Mesendoderm (in vitro differentiated cells): ENCODE results near the gene BBS2.

Experiments used
- DNase-seq: peaks from one replicate; pipeline ENCODE4 v3.0.0; 2013
- H2AK5ac ChIP-seq: 2 replicates; pipeline ENCODE4 v1.6.1; 2013; ENCODE audit warnings: low read length, inconsistent platforms
- H2BK120ac ChIP-seq: 2 replicates; pipeline ENCODE4 v1.6.1; 2013; ENCODE audit warnings: low read depth, mild to moderate bottlenecking, low read length, moderate library complexity, mixed read lengths
- H2BK15ac ChIP-seq: replicated peaks from 2 replicates; pipeline ENCODE4 v1.6.1; 2013; ENCODE audit warnings: low read depth, mild to moderate bottlenecking, moderate library complexity
- H2BK5ac ChIP-seq: 2 replicates; pipeline ENCODE4 v1.6.1; 2013; ENCODE audit warnings: low read length, inconsistent platforms
- H3K18ac ChIP-seq: 2 replicates; pipeline ENCODE4 v1.6.1; 2013; ENCODE audit warnings: mild to moderate bottlenecking, low read length, mixed read lengths
- H3K23ac ChIP-seq: one replicate; pipeline ENCODE4 v1.6.1; 2013; ENCODE audit warnings: low read length
- H3K27ac ChIP-seq: 2 replicates; pipeline ENCODE4 v1.5.1; 2013; ENCODE audit warnings: low read depth, mild to moderate bottlenecking, inconsistent platforms, low read length, moderate library complexity
- H3K27me3 ChIP-seq: 2 replicates; pipeline ENCODE4 v1.6.1; 2013; ENCODE audit warnings: low read length, control low read depth, mild to moderate bottlenecking, inconsistent platforms; ENCODE audit not compliant: insufficient read depth, poor library complexity
- H3K36me3 ChIP-seq: 2 replicates; pipeline ENCODE4 v1.6.1; 2013; ENCODE audit warnings: low read length, inconsistent platforms; ENCODE audit not compliant: control insufficient read depth, insufficient read depth
- H3K4ac ChIP-seq: one replicate; pipeline ENCODE4 v1.6.1; 2013; ENCODE audit warnings: low read depth, mild to moderate bottlenecking, low read length, moderate library complexity
- H3K4me1 ChIP-seq: 2 replicates; pipeline ENCODE4 v1.6.1; 2013; ENCODE audit warnings: low read depth, low read length, inconsistent platforms; ENCODE audit not compliant: control insufficient read depth
- H3K4me2 ChIP-seq: 2 replicates; pipeline ENCODE4 v1.6.1; 2013; ENCODE audit warnings: low read length
- H3K4me3 ChIP-seq: 2 replicates; pipeline ENCODE4 v1.5.1; 2013; ENCODE audit warnings: mild to moderate bottlenecking, low read length
- H3K56ac ChIP-seq: one replicate; pipeline ENCODE4 v1.6.1; 2013; ENCODE audit warnings: low read length
- H3K79me1 ChIP-seq: 2 replicates; pipeline ENCODE4 v1.6.1; 2013; ENCODE audit warnings: low read length, inconsistent platforms
- H3K79me2 ChIP-seq: 2 replicates; pipeline ENCODE4 v1.6.1; 2013; ENCODE audit warnings: mild to moderate bottlenecking, low read length; ENCODE audit not compliant: control insufficient read depth, insufficient read depth
- H3K9ac ChIP-seq: 2 replicates; pipeline ENCODE4 v1.6.1; 2013; ENCODE audit warnings: low read length, inconsistent platforms
- H4K5ac ChIP-seq: one replicate; pipeline ENCODE4 v1.6.1; 2013; ENCODE audit warnings: low read length
- H4K8ac ChIP-seq: one replicate; pipeline ENCODE4 v1.6.1; 2013; ENCODE audit warnings: low read depth, mild to moderate bottlenecking, control low read depth, low read length, moderate library complexity
- WGBS: extraction: QIAGEN DNeasy Blood & Tissue Kit; methylation state at CpG from one replicate; pipeline ENCODE4 v1.1.7; 2013; ENCODE audit warnings: low lambda C conversion rate, missing lambda C conversion rate; ENCODE audit not compliant: insufficient coverage; ENCODE audit errors: extremely low coverage; 5-methylcytosine and 5-hydroxymethylcytosine counted together

Gene BBS2

DNA sequence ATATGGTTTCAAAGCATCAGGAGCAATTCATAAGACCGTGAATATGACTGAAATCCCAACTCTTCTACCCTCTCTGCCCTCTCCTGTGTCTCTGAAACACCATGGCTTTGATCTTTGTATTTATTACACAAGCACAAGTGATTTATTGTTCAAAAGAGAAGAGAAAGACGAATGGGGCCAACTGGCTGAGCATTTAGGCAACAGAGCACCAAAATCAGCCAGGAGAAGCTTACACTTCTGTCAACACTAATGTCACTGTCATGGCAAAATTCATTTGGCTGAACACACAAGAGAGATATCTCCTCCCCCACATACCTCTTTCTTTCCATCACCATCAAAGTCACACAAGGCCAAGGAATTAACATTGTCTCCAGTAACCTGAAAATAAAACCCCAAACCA lies 9.3 kb downstream of the BBS2 start:
- Histone ChIP-seq H3K56ac (no peak overlapping the region), H3K4ac (no peak overlapping the region), H3K4me2 (no peak overlapping the region), H3K4me3 (no peak overlapping the region), H3K18ac (no peak overlapping the region), H3K79me2 (no peaks in the 10 kb centered on the region), H2AK5ac (no peak overlapping the region), H4K8ac (no peak overlapping the region), H2BK5ac (no peak overlapping the region), H3K9ac (no peak overlapping the region), H4K5ac (no peak overlapping the region), H2BK120ac (no peak overlapping the region), H3K4me1 (no peaks in the 10 kb centered on the region), H3K27me3 (no peaks in the 10 kb centered on the region), H3K27ac (no peak overlapping the region), H3K23ac (no peak overlapping the region), H3K36me3 (no peaks in the 10 kb centered on the region), H3K79me1 (no peaks in the 10 kb centered on the region), H2BK15ac (no peak overlapping the region)
- DNase-seq = no peak
- no CpG with 5 or more reads among the region's 2 CpGs for WGBS

DNA sequence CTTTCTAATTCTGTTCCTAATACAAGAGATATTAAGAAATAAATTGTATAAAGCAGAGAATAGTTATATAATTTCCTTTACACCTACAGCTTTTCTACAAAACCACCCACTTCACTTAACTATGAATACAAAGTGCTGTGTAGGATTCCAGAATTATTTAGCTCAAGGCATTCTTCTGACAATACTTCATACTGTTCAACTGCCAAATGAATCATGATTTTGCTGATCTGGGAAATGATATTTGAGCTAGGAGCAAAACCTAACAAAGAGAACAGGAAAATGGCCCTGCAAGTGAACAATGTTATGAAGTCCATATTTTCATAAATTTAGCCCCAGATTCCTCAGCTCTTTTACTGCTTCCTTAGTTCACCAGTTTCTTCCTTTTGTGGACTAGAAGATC lies 12.9 kb downstream of the BBS2 start:
- no peak overlapping the region for H2BK5ac ChIP-seq
- no peak overlapping the region for H2AK5ac ChIP-seq
- no peak overlapping the region for H2BK120ac ChIP-seq
- no peaks in the 10 kb centered on the region for H3K4me1 ChIP-seq
- H3K79me2 ChIP-seq = no peaks in the 10 kb centered on the region
- no peak overlapping the region for H4K8ac ChIP-seq
- H3K56ac ChIP-seq = no peak overlapping the region
- H4K5ac ChIP-seq = no peak overlapping the region
- no peak overlapping the region for H3K4me2 ChIP-seq
- no peak overlapping the region for H3K18ac ChIP-seq
- no peak overlapping the region for H3K4me3 ChIP-seq
- H3K4ac ChIP-seq = no peak overlapping the region
- no peak overlapping the region for H3K23ac ChIP-seq
- H3K9ac ChIP-seq = no peak overlapping the region
- H3K36me3 ChIP-seq = no peaks in the 10 kb centered on the region
- DNase-seq = no peak
- no peaks in the 10 kb centered on the region for H3K79me1 ChIP-seq
- H3K27ac ChIP-seq = no peak overlapping the region
- H3K27me3 ChIP-seq = no peaks in the 10 kb centered on the region
- no peak overlapping the region for H2BK15ac ChIP-seq

DNA sequence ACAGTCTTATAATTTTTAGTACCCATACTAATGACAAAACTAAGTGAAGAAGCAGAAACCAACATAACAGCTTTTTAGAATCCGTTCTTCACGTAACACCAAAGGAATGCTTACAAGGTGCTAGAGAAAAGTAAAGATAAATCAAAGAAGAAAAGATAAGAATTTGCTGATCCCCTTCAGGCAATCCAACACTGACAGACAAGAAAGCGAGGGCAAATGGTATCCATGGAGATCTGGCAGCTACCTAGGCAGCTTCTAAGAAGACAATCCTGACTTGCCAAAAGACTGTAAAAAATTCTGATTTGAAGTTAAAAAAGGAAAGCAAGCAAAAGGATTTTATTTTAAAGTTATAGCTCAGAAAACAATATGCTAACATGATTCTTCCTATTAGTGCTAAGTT lies 14.6 kb downstream of the BBS2 start:
- no peak overlapping the region for H3K4me2 ChIP-seq
- no peak overlapping the region for H3K9ac ChIP-seq
- no peak overlapping the region for H4K5ac ChIP-seq
- H3K27me3 ChIP-seq = no peaks in the 10 kb centered on the region
- no peak overlapping the region for H2BK5ac ChIP-seq
- H3K4ac ChIP-seq = no peak overlapping the region
- H2BK120ac ChIP-seq = no peak overlapping the region
- H2AK5ac ChIP-seq = no peak overlapping the region
- H3K79me1 ChIP-seq = no peaks in the 10 kb centered on the region
- H3K4me1 ChIP-seq = no peaks in the 10 kb centered on the region
- H3K27ac ChIP-seq = no peak overlapping the region
- H3K23ac ChIP-seq = no peak overlapping the region
- no peak overlapping the region for H4K8ac ChIP-seq
- H3K79me2 ChIP-seq = no peaks in the 10 kb centered on the region
- no peak overlapping the region for H3K4me3 ChIP-seq
- H3K36me3 ChIP-seq = no peaks in the 10 kb centered on the region
- no peak overlapping the region for H3K18ac ChIP-seq
- no peak overlapping the region for H2BK15ac ChIP-seq
- peak; percentile 59 for DNase-seq
- no CpG with 5 or more reads among the region's 3 CpGs for WGBS
- H3K56ac ChIP-seq = no peak overlapping the region

- Histone ChIP-seq H3K4ac (no peak overlapping the region), H3K56ac (no peak overlapping the region), H3K4me3 (no peak overlapping the region), H2BK5ac (no peak overlapping the region), H3K79me2 (no peaks in the 10 kb centered on the region), H3K18ac (no peak overlapping the region), H4K5ac (no peak overlapping the region), H2BK15ac (no peak overlapping the region), H3K9ac (no peak overlapping the region), H3K79me1 (no peaks in the 10 kb centered on the region), H2BK120ac (no peak overlapping the region), H3K36me3 (no peaks in the 10 kb centered on the region), H3K23ac (no peak overlapping the region), H3K4me1 (no peaks in the 10 kb centered on the region), H3K4me2 (no peak overlapping the region), H3K27me3 (no peaks in the 10 kb centered on the region), H4K8ac (no peak overlapping the region), H3K27ac (no peak overlapping the region), H2AK5ac (no peak overlapping the region)
- DNase-seq = no peak
- WGBS = no CpG with 5 or more reads among the region's 1 CpG
These were observed 26.0 kb downstream of the BBS2 start for GRCh38 chr16:56493815-56494214.

GRCh38 chr16:56493126-56493525 lies 26.7 kb downstream of the BBS2 start:
- no peak overlapping the region for H2BK15ac ChIP-seq
- no peak overlapping the region for H3K4me2 ChIP-seq
- H3K18ac ChIP-seq = no peak overlapping the region
- DNase-seq = peak; percentile 67
- no peaks in the 10 kb centered on the region for H3K27me3 ChIP-seq
- no peak overlapping the region for H3K56ac ChIP-seq
- no peak overlapping the region for H4K5ac ChIP-seq
- no peak overlapping the region for H3K4me3 ChIP-seq
- H3K9ac ChIP-seq = no peak overlapping the region
- H3K4ac ChIP-seq = no peak overlapping the region
- no peak overlapping the region for H3K27ac ChIP-seq
- H2BK5ac ChIP-seq = no peak overlapping the region
- H3K79me2 ChIP-seq = no peaks in the 10 kb centered on the region
- no CpG with 5 or more reads among the region's 2 CpGs for WGBS
- H3K79me1 ChIP-seq = no peaks in the 10 kb centered on the region
- H3K23ac ChIP-seq = no peak overlapping the region
- no peak overlapping the region for H2BK120ac ChIP-seq
- H3K4me1 ChIP-seq = no peaks in the 10 kb centered on the region
- no peak overlapping the region for H2AK5ac ChIP-seq
- no peaks in the 10 kb centered on the region for H3K36me3 ChIP-seq
- H4K8ac ChIP-seq = no peak overlapping the region

DNA sequence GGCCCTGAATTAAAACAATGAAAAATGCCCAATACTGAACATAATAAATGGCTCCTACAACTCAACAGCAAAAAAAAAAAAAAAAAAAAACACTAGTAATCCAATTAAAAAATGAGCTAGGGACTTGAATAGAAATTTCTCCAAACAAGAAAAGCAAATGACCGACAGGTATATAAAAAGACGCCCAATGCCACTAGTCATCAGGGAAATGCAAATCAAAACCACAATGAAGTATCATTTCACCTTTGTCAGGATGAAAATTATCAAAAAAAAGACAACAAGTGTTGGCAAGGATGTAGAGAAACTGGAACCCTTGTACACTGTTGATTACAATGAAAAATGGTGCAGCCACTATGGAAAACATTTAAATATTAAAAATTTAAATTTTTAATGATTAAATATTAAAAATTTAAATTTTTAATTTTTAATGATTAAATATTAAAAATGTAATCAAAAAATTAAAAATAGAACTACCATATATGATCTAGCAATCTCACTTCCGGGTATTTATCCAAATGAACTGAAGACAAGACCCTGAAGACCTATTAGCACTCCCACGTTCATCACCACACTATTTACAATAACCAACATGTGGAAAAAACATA lies 28.1 kb downstream of the BBS2 start:
- DNase-seq = no peak
- H3K4me2 ChIP-seq = no peak overlapping the region
- H3K79me1 ChIP-seq = no peaks in the 10 kb centered on the region
- no peak overlapping the region for H3K56ac ChIP-seq
- H3K36me3 ChIP-seq = no peaks in the 10 kb centered on the region
- no peak overlapping the region for H3K23ac ChIP-seq
- H2BK15ac ChIP-seq = no peak overlapping the region
- no peak overlapping the region for H3K18ac ChIP-seq
- H3K9ac ChIP-seq = no peak overlapping the region
- H2AK5ac ChIP-seq = no peak overlapping the region
- H4K5ac ChIP-seq = no peak overlapping the region
- no peak overlapping the region for H3K27ac ChIP-seq
- H3K4me3 ChIP-seq = no peak overlapping the region
- no peak overlapping the region for H4K8ac ChIP-seq
- WGBS = no CpG with 5 or more reads among the region's 4 CpGs
- no peak overlapping the region for H2BK120ac ChIP-seq
- H3K27me3 ChIP-seq = no peaks in the 10 kb centered on the region
- no peaks in the 10 kb centered on the region for H3K79me2 ChIP-seq
- no peak overlapping the region for H2BK5ac ChIP-seq
- no peak overlapping the region for H3K4ac ChIP-seq
- H3K4me1 ChIP-seq = no peaks in the 10 kb centered on the region
